ENCODE data around the gene GALNT17. TPM values are rescaled to one million over a fixed set of nuclear protein-coding genes. Genes with fewer than 3 reads are reported as not detected.

The GALNT17 gene
- polyA plus RNA-seq, 1 donor from 2014 or later: 15.7 TPM

- Histone ChIP-seq H3K9ac (ENCODE audit: low read length) (no peak overlapping the region), H4K20me1 (ENCODE audit: insufficient read depth) (no peaks in the 10 kb centered on the region), H3K27me3 (ENCODE audit: insufficient read depth, low read depth, low read length) (no peaks in the 10 kb centered on the region), H3K4me2 (ENCODE audit: low read length) (no peak overlapping the region), H3K36me3 (ENCODE audit: insufficient read depth, low read length) (no peaks in the 10 kb centered on the region), H3K9me2 (ENCODE audit: insufficient read depth, low read length) (no peaks in the 10 kb centered on the region), H3K9me3 (ENCODE audit: low read length) (no peaks in the 10 kb centered on the region), H3K4me3 (ENCODE audit: low read length) (no peak overlapping the region), H3F3A (ENCODE audit: insufficient read depth, low read length, poor library complexity, severe bottlenecking) (no peaks in the 10 kb centered on the region), H2AFZ (ENCODE audit: low read depth, low read length) (no peak overlapping the region), H3K79me2 (replicated peaks; ENCODE audit: insufficient read depth, low read length) (no peaks in the 10 kb centered on the region), H3K27ac (ENCODE audit: low read length) (no peak overlapping the region)
- TF ChIP-seq CTCF (IDR thresholded peaks at IDR 0.05; ENCODE audit: poor library complexity, severe bottlenecking) (no peak), TAF1 (IDR thresholded peaks at IDR 0.05; ENCODE audit: low read depth) (no peak), SMC3 (conservative IDR thresholded peaks at IDR 0.05; ENCODE audit: poor library complexity) (no peak), EZH2 (IDR thresholded peaks at IDR 0.05; ENCODE audit: borderline replicate concordance, insufficient read depth, low read length, poor library complexity, severe bottlenecking) (no peak), MXI1 (conservative IDR thresholded peaks at IDR 0.05; ENCODE audit: poor library complexity, severe bottlenecking) (no peak), EP300 (conservative IDR thresholded peaks at IDR 0.05; ENCODE audit: poor library complexity, severe bottlenecking) (no peak), RAD21 (conservative IDR thresholded peaks at IDR 0.05) (no peak), REST (IDR thresholded peaks at IDR 0.05; ENCODE audit: borderline replicate concordance) (no peak), POLR2AphosphoS5 (IDR thresholded peaks at IDR 0.05) (no peak)
Measured at GRCh38 chr7:71171476-71171875, 39.5 kb downstream of the GALNT17 start.

- Histone ChIP-seq H3K27ac (ENCODE audit: low read length) (no peak overlapping the region), H3K9me2 (ENCODE audit: insufficient read depth, low read length) (no peaks in the 10 kb centered on the region), H3K79me2 (replicated peaks; ENCODE audit: insufficient read depth, low read length) (no peaks in the 10 kb centered on the region), H4K20me1 (ENCODE audit: insufficient read depth) (no peaks in the 10 kb centered on the region), H3K27me3 (ENCODE audit: insufficient read depth, low read depth, low read length) (no peaks in the 10 kb centered on the region), H3K4me2 (ENCODE audit: low read length) (no peak overlapping the region), H3F3A (ENCODE audit: insufficient read depth, low read length, poor library complexity, severe bottlenecking) (no peaks in the 10 kb centered on the region), H3K36me3 (ENCODE audit: insufficient read depth, low read length) (no peaks in the 10 kb centered on the region), H2AFZ (ENCODE audit: low read depth, low read length) (no peak overlapping the region), H3K9me3 (ENCODE audit: low read length) (no peaks in the 10 kb centered on the region), H3K9ac (ENCODE audit: low read length) (no peak overlapping the region), H3K4me3 (ENCODE audit: low read length) (no peak overlapping the region)
- TF ChIP-seq TAF1 (IDR thresholded peaks at IDR 0.05; ENCODE audit: low read depth): no peak
- no peak for TF ChIP-seq EP300 (conservative IDR thresholded peaks at IDR 0.05; ENCODE audit: poor library complexity, severe bottlenecking)
- no peak for TF ChIP-seq MXI1 (conservative IDR thresholded peaks at IDR 0.05; ENCODE audit: poor library complexity, severe bottlenecking)
- no peak for TF ChIP-seq SMC3 (conservative IDR thresholded peaks at IDR 0.05; ENCODE audit: poor library complexity)
Measured at GRCh38 chr7:71173955-71174354, 42.0 kb downstream of the GALNT17 start.

Data from neural cell (in vitro differentiated cells).